CD8-positive, alpha-beta memory T cell (primary cell): ENCODE measurements around the gene PID1. TPM values are rescaled to one million over a fixed set of nuclear protein-coding genes. Genes with fewer than 3 reads are reported as not detected.

Experiments
- CTCF ChIA-PET: fragments of 350-600 bp; sonication (Branson Sonifier 250); formaldehyde crosslinking; loops from one replicate; lab custom pipeline; 2021; ENCODE audit warnings: antibody characterized with exemption; lab: Charles Lee
- POLR2A ChIA-PET: fragments of 350-600 bp; sonication (Branson Sonifier 250); formaldehyde crosslinking; loops from one replicate; lab custom pipeline; 2021; ENCODE audit warnings: antibody characterized with exemption; lab: Charles Lee
- DNase-seq, 5 donors: peaks; one replicate each; pipeline versions ENCODE4 v3.0.0 to v3.0.0-alpha.2; 2020 to 2022; ENCODE audit warnings: mixed read lengths in 1 of 5
- H3K27ac ChIP-seq: one replicate; pipeline ENCODE4 v1.7.0; 2013; ENCODE audit warnings: low read depth, mild to moderate bottlenecking, low read length, moderate library complexity
- H3K27me3 ChIP-seq: 2 replicates; pipeline ENCODE4 v1.7.0; 2013; ENCODE audit warnings: low read length, mild to moderate bottlenecking; ENCODE audit not compliant: insufficient read depth, poor library complexity, severe bottlenecking
- H3K36me3 ChIP-seq: 2 replicates; pipeline ENCODE4 v1.7.0; 2013; ENCODE audit warnings: mild to moderate bottlenecking, low read length, moderate library complexity; ENCODE audit not compliant: insufficient read depth
- H3K4me1 ChIP-seq: 2 replicates; pipeline ENCODE4 v1.7.0; 2013; ENCODE audit warnings: mild to moderate bottlenecking, low read length, moderate library complexity; ENCODE audit not compliant: insufficient read depth
- H3K4me3 ChIP-seq: 2 replicates; pipeline ENCODE4 v1.7.0; 2013; ENCODE audit warnings: mild to moderate bottlenecking, low read length
- H3K9me3 ChIP-seq: 2 replicates; pipeline ENCODE4 v1.7.0; 2013; ENCODE audit warnings: mild to moderate bottlenecking, low read length
- H3K27ac Mint-ChIP-seq, 8 donors: one replicate each; pipeline ENCODE4 v1.8.0; 2020 to 2021; ENCODE audit warnings: mixed read lengths in 8 of 8, mild to moderate bottlenecking in 6 of 8, inconsistent platforms in 3 of 8, moderate library complexity in 3 of 8
- H3K27me3 Mint-ChIP-seq, 2 donors: one replicate each; pipeline ENCODE4 v1.8.0; 2020 to 2021; ENCODE audit warnings: mixed read lengths in 2 of 2, mild to moderate bottlenecking in 1 of 2, moderate library complexity in 1 of 2
- H3K36me3 Mint-ChIP-seq, 3 donors: one replicate each; pipeline ENCODE4 v1.8.0; 2020 to 2021; ENCODE audit warnings: mixed read lengths in 3 of 3, inconsistent platforms in 1 of 3, mild to moderate bottlenecking in 1 of 3
- H3K4me1 Mint-ChIP-seq, 3 donors: one replicate each; pipeline ENCODE4 v1.8.0; 2020 to 2021; ENCODE audit warnings: mixed read lengths in 3 of 3, inconsistent platforms in 1 of 3, mild to moderate bottlenecking in 1 of 3
- H3K4me3 Mint-ChIP-seq, 7 donors: one replicate each; pipeline ENCODE4 v1.8.0; 2020 to 2021; ENCODE audit warnings: mixed read lengths in 7 of 7, mild to moderate bottlenecking in 6 of 7, moderate library complexity in 4 of 7, inconsistent platforms in 2 of 7
- H3K9me3 Mint-ChIP-seq, 5 donors: one replicate each; pipeline ENCODE4 v1.8.0; 2020 to 2022; ENCODE audit warnings: mixed read lengths in 5 of 5, mild to moderate bottlenecking in 3 of 5, moderate library complexity in 2 of 5, inconsistent platforms in 1 of 5
- polyA plus RNA-seq: library from polyadenylated mRNA; unstranded; fragments of 300-500 nt; fragmentation: Illumina TruSeq; gene quantifications from one replicate; pipeline ENCODE4 v1.2.3, GENCODE V29; 2021
- total RNA-seq, 2 experiments: library from RNA; stranded (reverse); gene quantifications; one replicate each; pipeline ENCODE4 v1.2.3, GENCODE V29; 2021

PID1 gene
- total and polyA plus RNA-seq, 3 experiments from 2014 or later: not detected

DNA sequence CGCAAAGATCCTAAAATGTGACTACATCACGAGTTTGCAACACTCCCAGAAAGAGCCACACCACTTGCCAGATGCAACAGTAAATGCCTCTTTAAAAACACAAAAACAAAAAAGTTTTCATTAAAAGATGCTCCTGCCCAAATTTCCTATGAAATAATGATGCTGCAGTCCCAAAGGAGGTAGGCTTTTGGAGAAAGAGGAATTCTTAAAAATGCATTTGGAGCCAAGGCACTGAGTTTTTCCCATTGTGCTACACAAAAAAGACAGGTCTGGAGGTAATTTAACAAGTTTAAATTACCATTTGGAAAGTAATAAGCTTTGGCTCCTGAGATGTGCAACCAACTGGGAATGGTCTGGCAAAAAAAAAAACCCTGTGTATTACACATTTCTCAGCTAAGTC is 145.0 kb downstream of the PID1 start:
- CTCF ChIA-PET: no interaction called here

DNA sequence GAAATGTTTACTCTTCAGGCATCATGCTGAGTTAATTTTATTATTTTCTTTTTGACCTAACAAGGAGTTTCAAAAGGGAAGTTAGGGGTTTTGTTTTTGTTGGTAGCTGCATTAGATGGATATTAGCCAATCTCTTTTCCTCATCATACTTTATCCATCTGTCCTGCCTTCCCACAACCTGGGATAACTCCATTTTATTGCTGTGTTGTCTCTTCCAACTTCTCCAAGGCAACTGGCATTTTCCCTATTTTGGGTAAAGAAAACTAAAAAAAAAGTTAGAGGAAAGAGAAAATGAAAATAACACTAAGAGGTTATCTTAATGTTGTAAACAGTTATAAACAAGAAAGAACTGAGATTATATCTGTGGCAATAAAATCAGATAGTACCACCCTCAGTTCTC is 147.0 kb downstream of the PID1 start:
- no peaks in the 10 kb centered on the region for H3K4me1 ChIP-seq
- Mint-ChIP-seq H3K9me3 (peaks cover 0 to 5% (median 2%) of the 10 kb centered on the region in 5 donors), H3K27me3 (no peaks in the 10 kb centered on the region), H3K4me1 (no peaks in the 10 kb centered on the region), H3K27ac (no peak overlapping the region), H3K36me3 (no peaks in the 10 kb centered on the region), H3K4me3 (no peak overlapping the region)
- H3K4me3 ChIP-seq: no peak overlapping the region
- DNase-seq: no peak
- no peaks in the 10 kb centered on the region for H3K36me3 ChIP-seq
- no peak overlapping the region for H3K27ac ChIP-seq
- POLR2A ChIA-PET: no interaction called here
- H3K27me3 ChIP-seq: no peaks in the 10 kb centered on the region
- H3K9me3 ChIP-seq: no peaks in the 10 kb centered on the region
- CTCF ChIA-PET: no interaction called here

More for the DNA sequence above, 145.0 kb downstream of the PID1 start:
- no peaks in the 10 kb centered on the region for H3K27me3 ChIP-seq
- H3K9me3 ChIP-seq: no peaks in the 10 kb centered on the region
- H3K4me1 Mint-ChIP-seq: no peaks in the 10 kb centered on the region
- no peaks in the 10 kb centered on the region for H3K4me1 ChIP-seq
- H3K27ac ChIP-seq: no peak overlapping the region
- no peak overlapping the region for H3K4me3 Mint-ChIP-seq
- POLR2A ChIA-PET: no interaction called here
- DNase-seq: no peak
- H3K9me3 Mint-ChIP-seq: peaks cover 0 to 5% (median 3%) of the 10 kb centered on the region in 5 donors
- H3K27ac Mint-ChIP-seq: no peak overlapping the region
- H3K27me3 Mint-ChIP-seq: no peaks in the 10 kb centered on the region
- no peaks in the 10 kb centered on the region for H3K36me3 Mint-ChIP-seq
- no peaks in the 10 kb centered on the region for H3K36me3 ChIP-seq
- no peak overlapping the region for H3K4me3 ChIP-seq

DNA sequence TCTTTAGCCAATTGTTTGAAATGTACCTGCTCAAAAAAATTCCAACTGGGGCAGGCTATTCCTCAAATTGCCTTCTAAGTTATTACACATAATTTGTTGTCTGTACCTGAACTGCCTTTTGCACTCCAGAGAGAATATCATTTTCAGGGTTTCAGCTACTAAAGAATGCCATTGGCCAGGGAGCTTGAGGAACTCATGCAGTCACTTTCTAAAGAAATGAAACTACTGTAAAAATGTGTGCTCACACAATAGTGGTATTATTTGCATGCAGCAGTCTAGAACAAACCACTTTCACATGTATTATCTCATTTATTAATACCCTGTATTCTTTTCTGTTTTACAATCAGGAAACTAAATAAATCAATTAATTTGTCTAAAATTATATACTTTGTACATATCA is 152.2 kb downstream of the PID1 start:
- Mint-ChIP-seq H3K9me3 (peaks cover 0 to 5% (median 1%) of the 10 kb centered on the region in 5 donors), H3K4me1 (no peaks in the 10 kb centered on the region), H3K27ac (no peak overlapping the region), H3K27me3 (no peaks in the 10 kb centered on the region), H3K4me3 (no peak overlapping the region), H3K36me3 (no peaks in the 10 kb centered on the region)
- Histone ChIP-seq H3K27me3 (no peaks in the 10 kb centered on the region), H3K27ac (no peak overlapping the region), H3K4me3 (no peak overlapping the region), H3K4me1 (no peaks in the 10 kb centered on the region), H3K9me3 (no peaks in the 10 kb centered on the region), H3K36me3 (no peaks in the 10 kb centered on the region)
- ChIA-PET CTCF (no interaction called here), POLR2A (no interaction called here)
- DNase-seq: no peak

DNA sequence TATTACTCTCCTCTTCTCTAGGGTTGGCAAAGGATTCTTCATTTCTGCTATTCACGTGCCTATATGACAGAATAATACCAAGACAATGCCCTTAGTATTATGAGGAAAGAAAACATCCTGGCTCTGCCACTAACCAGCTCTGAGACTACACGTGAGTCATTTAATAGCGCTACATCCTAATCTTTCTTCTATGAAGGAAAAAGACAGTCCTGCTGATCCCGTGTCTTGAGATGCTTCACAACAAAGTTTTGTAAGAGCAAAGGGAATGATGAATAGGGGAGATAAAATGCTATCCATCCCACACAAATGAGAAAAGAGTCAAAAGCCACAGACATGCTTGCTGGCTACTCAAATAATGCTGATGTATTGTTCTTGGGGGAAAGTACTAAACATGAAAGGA is 152.8 kb downstream of the PID1 start:
- no peaks in the 10 kb centered on the region for H3K27me3 ChIP-seq
- H3K4me3 ChIP-seq: no peak overlapping the region
- Mint-ChIP-seq H3K9me3 (peaks cover 0 to 5% (median 1%) of the 10 kb centered on the region in 5 donors), H3K27me3 (no peaks in the 10 kb centered on the region), H3K27ac (no peak overlapping the region), H3K4me1 (no peaks in the 10 kb centered on the region), H3K36me3 (no peaks in the 10 kb centered on the region), H3K4me3 (no peak overlapping the region)
- no peaks in the 10 kb centered on the region for H3K9me3 ChIP-seq
- H3K36me3 ChIP-seq: no peaks in the 10 kb centered on the region
- no peak overlapping the region for H3K27ac ChIP-seq
- CTCF ChIA-PET: no interaction called here
- no peak for DNase-seq
- H3K4me1 ChIP-seq: no peaks in the 10 kb centered on the region
- POLR2A ChIA-PET: no interaction called here

DNA sequence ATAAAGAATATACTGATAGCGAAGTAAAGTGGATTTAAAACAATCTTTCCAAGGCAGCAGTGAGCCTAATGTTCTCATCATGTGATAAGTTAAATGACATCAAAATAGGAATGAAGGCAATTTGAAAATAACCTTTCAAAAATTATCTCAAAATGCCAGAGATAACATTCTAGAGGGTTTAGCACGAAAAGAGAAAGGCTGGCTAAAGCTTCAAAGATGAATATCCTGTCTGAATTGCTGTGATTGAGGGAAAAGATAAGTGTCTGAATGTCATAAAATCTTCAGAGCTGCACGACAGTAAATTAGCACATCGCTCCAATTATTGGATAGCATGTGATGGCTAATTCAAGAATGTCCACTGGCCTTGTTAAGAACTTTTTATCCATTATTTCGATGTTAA is 159.3 kb downstream of the PID1 start:
- H3K9me3 ChIP-seq: no peaks in the 10 kb centered on the region
- ChIA-PET POLR2A (no interaction called here), CTCF (no interaction called here)
- no peak overlapping the region for H3K4me3 Mint-ChIP-seq
- no peaks in the 10 kb centered on the region for H3K27me3 ChIP-seq
- H3K36me3 ChIP-seq: no peaks in the 10 kb centered on the region
- no peak for DNase-seq
- no peaks in the 10 kb centered on the region for H3K4me1 ChIP-seq
- H3K9me3 Mint-ChIP-seq: peaks cover 0 to 6% (median 0%) of the 10 kb centered on the region in 5 donors
- no peaks in the 10 kb centered on the region for H3K27me3 Mint-ChIP-seq
- no peaks in the 10 kb centered on the region for H3K4me1 Mint-ChIP-seq
- no peak overlapping the region for H3K27ac ChIP-seq
- H3K27ac Mint-ChIP-seq: no peak overlapping the region
- H3K4me3 ChIP-seq: no peak overlapping the region
- no peaks in the 10 kb centered on the region for H3K36me3 Mint-ChIP-seq

DNA sequence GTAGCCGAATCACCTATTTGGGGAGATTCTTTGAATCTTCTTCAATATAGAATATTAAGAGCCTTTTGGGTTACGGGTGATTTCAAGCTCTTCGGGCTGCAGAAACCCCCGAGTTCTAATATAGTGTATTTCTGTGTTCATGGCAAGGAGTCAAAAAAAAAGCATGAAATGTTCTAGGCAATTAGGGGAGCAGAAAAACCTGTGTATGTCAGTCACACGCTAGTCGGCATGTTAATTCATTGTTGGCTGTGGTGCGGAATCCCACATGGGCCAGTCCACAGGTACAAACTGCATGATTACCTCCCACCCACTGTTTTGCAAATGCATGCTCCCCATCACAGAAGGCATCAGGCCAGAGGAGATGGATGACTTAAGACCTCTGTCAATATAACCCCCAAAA is 161.9 kb downstream of the PID1 start:
- Histone ChIP-seq H3K4me3 (no peak overlapping the region), H3K27me3 (no peaks in the 10 kb centered on the region), H3K9me3 (no peaks in the 10 kb centered on the region), H3K36me3 (no peaks in the 10 kb centered on the region), H3K27ac (no peak overlapping the region), H3K4me1 (no peaks in the 10 kb centered on the region)
- no peaks in the 10 kb centered on the region for H3K27me3 Mint-ChIP-seq
- no peak overlapping the region for H3K27ac Mint-ChIP-seq
- DNase-seq: no peak
- H3K4me3 Mint-ChIP-seq: no peak overlapping the region
- no peaks in the 10 kb centered on the region for H3K36me3 Mint-ChIP-seq
- POLR2A ChIA-PET: no interaction called here
- H3K4me1 Mint-ChIP-seq: no peaks in the 10 kb centered on the region
- CTCF ChIA-PET: no interaction called here
- H3K9me3 Mint-ChIP-seq: peaks cover 0 to 6% (median 5%) of the 10 kb centered on the region in 5 donors

DNA sequence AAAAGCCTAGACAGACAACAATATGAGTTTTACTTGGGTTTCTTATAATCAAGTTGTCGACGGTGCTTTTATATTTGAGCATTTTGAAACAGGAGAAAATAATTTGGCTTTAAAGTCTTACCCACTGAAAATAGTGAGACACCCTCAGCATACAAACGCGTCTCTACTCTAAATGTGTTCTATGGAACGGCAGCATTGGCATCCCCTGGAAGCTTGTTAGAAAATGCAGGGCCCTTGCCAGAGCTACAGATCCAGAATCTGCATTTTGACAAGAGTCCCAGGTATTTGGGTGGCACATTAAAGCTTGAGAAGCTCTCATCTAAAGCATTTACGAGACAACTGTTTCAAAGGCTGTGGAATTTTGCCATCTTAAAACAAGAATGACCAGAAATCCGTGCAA is 163.5 kb downstream of the PID1 start:
- H3K36me3 Mint-ChIP-seq: no peaks in the 10 kb centered on the region
- Histone ChIP-seq H3K4me3 (no peak overlapping the region), H3K36me3 (no peaks in the 10 kb centered on the region), H3K9me3 (no peaks in the 10 kb centered on the region), H3K27ac (no peak overlapping the region), H3K27me3 (no peaks in the 10 kb centered on the region), H3K4me1 (no peaks in the 10 kb centered on the region)
- no peak overlapping the region for H3K27ac Mint-ChIP-seq
- H3K9me3 Mint-ChIP-seq: peaks cover 0 to 5% (median 4%) of the 10 kb centered on the region in 5 donors
- H3K4me3 Mint-ChIP-seq: no peak overlapping the region
- ChIA-PET POLR2A (no interaction called here), CTCF (no interaction called here)
- H3K4me1 Mint-ChIP-seq: no peaks in the 10 kb centered on the region
- H3K27me3 Mint-ChIP-seq: no peaks in the 10 kb centered on the region
- DNase-seq: no peak

DNA sequence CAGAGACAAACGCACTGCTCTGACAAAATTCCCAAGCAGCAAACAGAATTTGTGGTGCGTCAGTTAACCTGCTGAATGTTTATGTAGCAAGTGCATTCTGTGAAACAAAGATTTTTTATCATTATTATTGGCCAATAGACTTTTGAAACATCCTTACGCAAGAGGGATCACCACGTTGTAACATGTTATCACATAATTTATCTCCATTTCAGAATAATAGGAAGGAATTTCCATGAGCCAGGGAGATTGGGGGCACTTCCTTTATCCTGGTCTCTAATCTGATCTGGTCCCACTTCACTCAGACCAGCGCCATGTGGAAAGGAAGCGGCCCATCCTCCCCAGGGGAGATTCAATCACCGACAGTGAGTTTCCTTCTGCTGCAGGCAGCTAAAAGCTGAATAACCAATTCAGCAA is 166.1 kb downstream of the PID1 start:
- no peak overlapping the region for H3K4me3 ChIP-seq
- ChIA-PET CTCF (no interaction called here), POLR2A (no interaction called here)
- H3K27me3 Mint-ChIP-seq: no peaks in the 10 kb centered on the region
- H3K9me3 ChIP-seq: no peaks in the 10 kb centered on the region
- no peak for DNase-seq
- H3K4me1 Mint-ChIP-seq: no peaks in the 10 kb centered on the region
- no peaks in the 10 kb centered on the region for H3K27me3 ChIP-seq
- H3K36me3 Mint-ChIP-seq: no peaks in the 10 kb centered on the region
- peaks cover 0 to 5% (median 4%) of the 10 kb centered on the region in 5 donors for H3K9me3 Mint-ChIP-seq
- no peaks in the 10 kb centered on the region for H3K36me3 ChIP-seq
- H3K27ac Mint-ChIP-seq: no peak overlapping the region
- H3K27ac ChIP-seq: no peak overlapping the region
- H3K4me3 Mint-ChIP-seq: no peak overlapping the region
- H3K4me1 ChIP-seq: no peaks in the 10 kb centered on the region

DNA sequence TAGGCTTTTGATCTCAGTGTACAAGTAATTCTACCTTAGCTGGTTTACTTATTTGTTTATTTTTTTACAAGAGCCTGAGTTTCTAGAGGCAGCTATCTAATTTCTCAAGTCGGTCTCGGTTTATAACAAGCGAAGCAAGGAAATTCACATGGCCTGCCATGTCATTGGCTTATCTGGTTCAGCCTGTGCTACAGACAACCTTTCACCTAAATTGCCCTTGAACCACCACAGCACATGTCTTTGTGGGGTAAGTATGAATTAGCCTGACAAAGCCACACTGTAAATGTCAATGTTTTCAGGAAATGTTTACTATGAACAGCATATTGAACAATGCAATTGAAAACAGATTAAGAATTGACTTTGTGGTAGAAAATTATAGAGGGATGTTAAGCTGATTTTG is 167.1 kb downstream of the PID1 start:
- no peaks in the 10 kb centered on the region for H3K27me3 Mint-ChIP-seq
- Histone ChIP-seq H3K4me3 (no peak overlapping the region), H3K4me1 (no peaks in the 10 kb centered on the region), H3K27ac (no peak overlapping the region), H3K9me3 (no peaks in the 10 kb centered on the region), H3K36me3 (no peaks in the 10 kb centered on the region), H3K27me3 (no peaks in the 10 kb centered on the region)
- no peaks in the 10 kb centered on the region for H3K4me1 Mint-ChIP-seq
- peaks cover 0 to 5% (median 4%) of the 10 kb centered on the region in 5 donors for H3K9me3 Mint-ChIP-seq
- no peaks in the 10 kb centered on the region for H3K36me3 Mint-ChIP-seq
- H3K4me3 Mint-ChIP-seq: no peak overlapping the region
- POLR2A ChIA-PET: no interaction called here
- CTCF ChIA-PET: no interaction called here
- H3K27ac Mint-ChIP-seq: no peak overlapping the region
- DNase-seq: no peak
